AG08396 (cell line): Measurements from ENCODE around the gene DNTTIP2.
A peak's percentile ranks its signal among the peaks of the same experiment; 100 is the strongest.
"Not testable (repeated sequence)": the region's sequence is repeated elsewhere in the genome, so short reads cannot be mapped to it uniquely, and the experiment has no call there.

Experiments used
- DNase-seq: peaks from one replicate; pipeline ENCODE4 v3.0.0; 2012; ENCODE audit warnings: low spot score, mixed read lengths

DNTTIP2 gene

GRCh38 chr1:93878889-93879586 is at the start of gene DNTTIP2:
Gene DNTTIP2, minus strand, starts transcription at chr1:93879206. Its CDS starts 58 bp downstream, at chr1:93879148.
- peak; percentile 93 for DNase-seq

GRCh38 chr1:93925206-93925605 is 46.2 kb upstream of the DNTTIP2 start:
- no peak for DNase-seq

- DNase-seq = no peak
Measured at GRCh38 chr1:93919780-93920179, 40.8 kb upstream of the DNTTIP2 start.

- no peak for DNase-seq
Measured at GRCh38 chr1:93917302-93917701, 38.3 kb upstream of the DNTTIP2 start.

- DNase-seq = not testable (repeated sequence)
Measured at GRCh38 chr1:93910880-93911279, 31.9 kb upstream of the DNTTIP2 start.

- DNase-seq = no peak
Measured at GRCh38 chr1:93910305-93910704, 31.3 kb upstream of the DNTTIP2 start.

GRCh38 chr1:93909146-93910050 is 30.4 kb upstream of the DNTTIP2 start, which contains the start of gene GCLM:
Gene GCLM, minus strand, starts transcription at chr1:93909430. Its CDS starts 267 bp downstream, at chr1:93909163.
- peak; percentile 98 for DNase-seq

GRCh38 chr1:93908394-93909145 is 29.6 kb upstream of the DNTTIP2 start:
- peak; percentile 34 for DNase-seq

- DNase-seq = peak; percentile 38
Measured at GRCh38 chr1:93907718-93908117, 28.7 kb upstream of the DNTTIP2 start.

GRCh38 chr1:93906480-93906879 is 27.5 kb upstream of the DNTTIP2 start:
- no peak for DNase-seq

GRCh38 chr1:93905734-93906133 is 26.7 kb upstream of the DNTTIP2 start:
- DNase-seq = peak; percentile 34

- DNase-seq = no peak
Measured at GRCh38 chr1:93905051-93905450, 26.0 kb upstream of the DNTTIP2 start.

GRCh38 chr1:93904228-93904627 is 25.2 kb upstream of the DNTTIP2 start:
- DNase-seq = no peak

- no peak for DNase-seq
Measured at GRCh38 chr1:93900723-93901504, 21.9 kb upstream of the DNTTIP2 start.

GRCh38 chr1:93899543-93900207 is 20.7 kb upstream of the DNTTIP2 start:
- DNase-seq = no peak

GRCh38 chr1:93888900-93889299 is 9.9 kb upstream of the DNTTIP2 start:
- DNase-seq = no peak

- DNase-seq = no peak
Measured at GRCh38 chr1:93882269-93882668, 3.3 kb upstream of the DNTTIP2 start.

GRCh38 chr1:93880731-93881130 is 1.7 kb upstream of the DNTTIP2 start:
- no peak for DNase-seq

GRCh38 chr1:93878501-93878888 is 511 bp downstream of the DNTTIP2 start:
- peak; percentile 30 for DNase-seq

- DNase-seq = no peak
Measured at GRCh38 chr1:93877529-93877928, 1.5 kb downstream of the DNTTIP2 start.

- no peak for DNase-seq
Measured at GRCh38 chr1:93876244-93876643, 2.8 kb downstream of the DNTTIP2 start.
